WTC11 (cell line): ENCODE data around the gene UBL4A. TPM values are rescaled to one million over a fixed set of nuclear protein-coding genes. Genes with fewer than 3 reads are reported as not detected.

Experiments
- ATAC-seq: fragments of 200-7000 bp; cut with Tn5 transposase; 2 replicates; pipeline ENCODE4 v1.10.0; 2021; ENCODE audit warnings: mild to moderate bottlenecking, moderate library complexity
- CTCF ChIA-PET: fragments of 300-600 bp; sonication (Branson Sonifier 250); formaldehyde crosslinking; loops from one replicate; lab custom pipeline; 2021; ENCODE audit warnings: antibody characterized with exemption; lab: Charles Lee
- POLR2A ChIA-PET: fragments of 350-600 bp; sonication (Branson Sonifier 250); formaldehyde crosslinking; loops from one replicate; lab custom pipeline; 2021; ENCODE audit warnings: antibody characterized with exemption; lab: Charles Lee
- DNase-seq: peaks from one replicate; pipeline ENCODE4 v3.0.0; 2021; ENCODE audit warnings: low spot score
- H3K27ac Mint-ChIP-seq: 2 replicates; pipeline ENCODE4 v1.8.0; 2021; ENCODE audit warnings: mixed read lengths
- H3K27me3 Mint-ChIP-seq: 2 replicates; pipeline ENCODE4 v1.8.0; 2021; ENCODE audit warnings: low read depth, mild to moderate bottlenecking, moderate library complexity, mixed read lengths
- H3K36me3 Mint-ChIP-seq: 2 replicates; pipeline ENCODE4 v1.8.0; 2021; ENCODE audit warnings: mixed read lengths
- H3K4me1 Mint-ChIP-seq: 2 replicates; pipeline ENCODE4 v1.8.0; 2022; ENCODE audit warnings: mixed read lengths
- H3K4me3 Mint-ChIP-seq: 2 replicates; pipeline ENCODE4 v1.8.0; 2021; ENCODE audit warnings: mild to moderate bottlenecking, moderate library complexity, mixed read lengths
- H3K9me3 Mint-ChIP-seq: 2 replicates; pipeline ENCODE4 v1.8.0; 2021; ENCODE audit warnings: mixed read lengths
- ATF1 ChIP-seq: sonication (generic); formaldehyde crosslinking; IDR thresholded peaks from 2 replicates; pipeline ENCODE4 v1.8.1; 2023; ENCODE audit warnings: mild to moderate bottlenecking, moderate library complexity, missing genetic modification reagents
- CREB1 ChIP-seq: sonication (generic); formaldehyde crosslinking; IDR thresholded peaks from 2 replicates; pipeline ENCODE4 v1.8.0; 2023; ENCODE audit warnings: mild to moderate bottlenecking, missing genetic modification reagents
- ETV6 ChIP-seq: sonication (generic); formaldehyde crosslinking; IDR thresholded peaks from 2 replicates; pipeline ENCODE4 v1.8.1; 2022; ENCODE audit warnings: mild to moderate bottlenecking, missing genetic modification reagents
- FOXP1 ChIP-seq: sonication (generic); formaldehyde crosslinking; IDR thresholded peaks from 2 replicates; pipeline ENCODE4 v1.8.0; 2022; ENCODE audit warnings: missing genetic modification reagents, mild to moderate bottlenecking, moderate library complexity, borderline replicate concordance
- JAZF1 ChIP-seq: fragments of 250-450 bp; sonication (Bioruptor Pico); IDR thresholded peaks from 2 replicates; pipeline ENCODE4 v1.9.0; 2021; ENCODE audit warnings: moderate library complexity, mild to moderate bottlenecking, inconsistent platforms
- NFE2L1 ChIP-seq: sonication (generic); formaldehyde crosslinking; IDR thresholded peaks from 2 replicates; pipeline ENCODE4 v1.8.1; 2023; ENCODE audit warnings: missing genetic modification reagents
- ZNF219 ChIP-seq: sonication (generic); formaldehyde crosslinking; IDR thresholded peaks from 2 replicates; pipeline ENCODE4 v1.8.0; 2023; ENCODE audit warnings: missing genetic modification reagents, mild to moderate bottlenecking, borderline replicate concordance
- ZNF232 ChIP-seq: sonication (generic); formaldehyde crosslinking; IDR thresholded peaks from 2 replicates; pipeline ENCODE4 v1.8.0; 2022; ENCODE audit warnings: mild to moderate bottlenecking, missing genetic modification reagents
- ZNF317 ChIP-seq: sonication (generic); formaldehyde crosslinking; IDR thresholded peaks from 2 replicates; pipeline ENCODE4 v1.8.1; 2023; ENCODE audit warnings: low read depth, mild to moderate bottlenecking, moderate library complexity, missing genetic modification reagents, borderline replicate concordance
- ZNF416 ChIP-seq: fragments of 250-450 bp; sonication (Bioruptor Pico); IDR thresholded peaks from 2 replicates; pipeline ENCODE4 v1.9.0; 2021; ENCODE audit warnings: mild to moderate bottlenecking, inconsistent platforms
- total RNA-seq: library from RNA; stranded (reverse); gene quantifications from 3 replicates; pipeline ENCODE4 v1.2.3, GENCODE V29; 2021
- TF ChIP-seq, protein P1 (sequence below): sonication (generic); formaldehyde crosslinking; IDR thresholded peaks from 2 replicates; pipeline ENCODE4 v1.8.1; 2023; ENCODE audit warnings: mild to moderate bottlenecking, missing genetic modification reagents
- TF ChIP-seq, protein P2 (sequence below): sonication (generic); formaldehyde crosslinking; IDR thresholded peaks from 2 replicates; pipeline ENCODE4 v1.8.1; 2023; ENCODE audit warnings: mild to moderate bottlenecking, missing genetic modification reagents, borderline replicate concordance
- TF ChIP-seq, protein P3 (sequence below): sonication (generic); formaldehyde crosslinking; IDR thresholded peaks from 2 replicates; pipeline ENCODE4 v1.8.0; 2022; ENCODE audit warnings: missing genetic modification reagents
- TF ChIP-seq, protein P4 (sequence below): sonication (generic); formaldehyde crosslinking; IDR thresholded peaks from 2 replicates; pipeline ENCODE4 v1.8.0; 2022; ENCODE audit warnings: mild to moderate bottlenecking, missing genetic modification reagents
- TF ChIP-seq, protein P5 (sequence below): sonication (generic); formaldehyde crosslinking; IDR thresholded peaks from 2 replicates; pipeline ENCODE4 v1.8.1; 2022; ENCODE audit warnings: low read depth, missing genetic modification reagents, borderline replicate concordance
- TF ChIP-seq, protein P6 (sequence below): sonication (generic); formaldehyde crosslinking; IDR thresholded peaks from 2 replicates; pipeline ENCODE4 v1.8.1; 2023; ENCODE audit warnings: mild to moderate bottlenecking, missing genetic modification reagents, moderate library complexity

UBL4A gene
- total RNA-seq, 1 experiment from 2014 or later = 34.0 TPM

DNA sequence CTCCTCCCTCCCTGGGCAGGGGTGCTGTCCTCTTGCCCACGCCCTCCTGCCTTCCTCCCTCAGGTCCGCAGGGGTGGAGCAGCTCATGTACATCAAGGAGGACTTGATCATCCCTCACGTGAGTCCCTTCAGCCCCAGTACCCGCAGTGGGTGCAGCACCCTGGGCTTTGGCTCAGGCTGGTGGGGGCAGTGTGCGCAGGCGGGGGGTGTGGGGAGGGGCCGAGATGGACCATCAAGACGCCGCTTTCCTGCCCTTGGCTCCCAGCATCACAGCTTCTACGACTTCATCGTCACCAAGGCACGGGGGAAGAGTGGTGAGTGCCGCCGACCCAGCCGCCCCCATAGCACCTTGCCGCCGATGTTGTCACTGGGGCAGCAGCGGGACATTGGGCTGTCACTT, 36.8 kb downstream of the UBL4A start (continued):
- no peak for TF ChIP-seq ZNF317 (CRISPR knock-in tag)
- TF ChIP-seq NFE2L1 (CRISPR knock-in tag) = no peak
- TF ChIP-seq, protein P1, sequence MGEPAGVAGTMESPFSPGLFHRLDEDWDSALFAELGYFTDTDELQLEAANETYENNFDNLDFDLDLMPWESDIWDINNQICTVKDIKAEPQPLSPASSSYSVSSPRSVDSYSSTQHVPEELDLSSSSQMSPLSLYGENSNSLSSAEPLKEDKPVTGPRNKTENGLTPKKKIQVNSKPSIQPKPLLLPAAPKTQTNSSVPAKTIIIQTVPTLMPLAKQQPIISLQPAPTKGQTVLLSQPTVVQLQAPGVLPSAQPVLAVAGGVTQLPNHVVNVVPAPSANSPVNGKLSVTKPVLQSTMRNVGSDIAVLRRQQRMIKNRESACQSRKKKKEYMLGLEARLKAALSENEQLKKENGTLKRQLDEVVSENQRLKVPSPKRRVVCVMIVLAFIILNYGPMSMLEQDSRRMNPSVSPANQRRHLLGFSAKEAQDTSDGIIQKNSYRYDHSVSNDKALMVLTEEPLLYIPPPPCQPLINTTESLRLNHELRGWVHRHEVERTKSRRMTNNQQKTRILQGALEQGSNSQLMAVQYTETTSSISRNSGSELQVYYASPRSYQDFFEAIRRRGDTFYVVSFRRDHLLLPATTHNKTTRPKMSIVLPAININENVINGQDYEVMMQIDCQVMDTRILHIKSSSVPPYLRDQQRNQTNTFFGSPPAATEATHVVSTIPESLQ = no peak
- TF ChIP-seq, protein P2, sequence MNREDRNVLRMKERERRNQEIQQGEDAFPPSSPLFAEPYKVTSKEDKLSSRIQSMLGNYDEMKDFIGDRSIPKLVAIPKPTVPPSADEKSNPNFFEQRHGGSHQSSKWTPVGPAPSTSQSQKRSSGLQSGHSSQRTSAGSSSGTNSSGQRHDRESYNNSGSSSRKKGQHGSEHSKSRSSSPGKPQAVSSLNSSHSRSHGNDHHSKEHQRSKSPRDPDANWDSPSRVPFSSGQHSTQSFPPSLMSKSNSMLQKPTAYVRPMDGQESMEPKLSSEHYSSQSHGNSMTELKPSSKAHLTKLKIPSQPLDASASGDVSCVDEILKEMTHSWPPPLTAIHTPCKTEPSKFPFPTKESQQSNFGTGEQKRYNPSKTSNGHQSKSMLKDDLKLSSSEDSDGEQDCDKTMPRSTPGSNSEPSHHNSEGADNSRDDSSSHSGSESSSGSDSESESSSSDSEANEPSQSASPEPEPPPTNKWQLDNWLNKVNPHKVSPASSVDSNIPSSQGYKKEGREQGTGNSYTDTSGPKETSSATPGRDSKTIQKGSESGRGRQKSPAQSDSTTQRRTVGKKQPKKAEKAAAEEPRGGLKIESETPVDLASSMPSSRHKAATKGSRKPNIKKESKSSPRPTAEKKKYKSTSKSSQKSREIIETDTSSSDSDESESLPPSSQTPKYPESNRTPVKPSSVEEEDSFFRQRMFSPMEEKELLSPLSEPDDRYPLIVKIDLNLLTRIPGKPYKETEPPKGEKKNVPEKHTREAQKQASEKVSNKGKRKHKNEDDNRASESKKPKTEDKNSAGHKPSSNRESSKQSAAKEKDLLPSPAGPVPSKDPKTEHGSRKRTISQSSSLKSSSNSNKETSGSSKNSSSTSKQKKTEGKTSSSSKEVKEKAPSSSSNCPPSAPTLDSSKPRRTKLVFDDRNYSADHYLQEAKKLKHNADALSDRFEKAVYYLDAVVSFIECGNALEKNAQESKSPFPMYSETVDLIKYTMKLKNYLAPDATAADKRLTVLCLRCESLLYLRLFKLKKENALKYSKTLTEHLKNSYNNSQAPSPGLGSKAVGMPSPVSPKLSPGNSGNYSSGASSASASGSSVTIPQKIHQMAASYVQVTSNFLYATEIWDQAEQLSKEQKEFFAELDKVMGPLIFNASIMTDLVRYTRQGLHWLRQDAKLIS (CRISPR knock-in tag) = no peak

DNA sequence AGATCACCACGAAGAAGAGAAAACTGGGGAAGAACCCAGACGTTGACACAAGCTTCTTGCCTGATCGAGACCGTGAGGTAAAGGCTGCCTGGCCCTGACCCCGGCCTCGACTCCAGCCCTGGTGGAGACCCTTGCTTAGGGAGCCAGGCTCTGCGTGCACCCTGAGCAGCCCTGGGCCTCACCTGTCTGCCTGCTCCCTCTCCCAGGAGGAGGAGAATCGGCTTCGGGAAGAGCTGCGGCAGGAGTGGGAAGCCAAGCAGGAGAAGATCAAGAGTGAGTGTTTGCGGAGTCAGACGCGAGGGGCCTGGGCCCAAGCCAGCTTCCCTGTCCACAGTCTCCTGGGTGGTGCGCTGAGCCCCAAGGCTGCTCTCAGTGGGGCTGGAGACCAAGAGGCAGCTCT, 37.9 kb downstream of the UBL4A start:
- Mint-ChIP-seq H3K4me1 (no peaks in the 10 kb centered on the region), H3K36me3 (peaks cover 6% of the 10 kb centered on the region), H3K27me3 (no peaks in the 10 kb centered on the region), H3K4me3 (no peak overlapping the region), H3K9me3 (no peaks in the 10 kb centered on the region), H3K27ac (no peak overlapping the region)
- no peak for TF ChIP-seq FOXP1 (CRISPR knock-in tag)
- TF ChIP-seq, protein P3, sequence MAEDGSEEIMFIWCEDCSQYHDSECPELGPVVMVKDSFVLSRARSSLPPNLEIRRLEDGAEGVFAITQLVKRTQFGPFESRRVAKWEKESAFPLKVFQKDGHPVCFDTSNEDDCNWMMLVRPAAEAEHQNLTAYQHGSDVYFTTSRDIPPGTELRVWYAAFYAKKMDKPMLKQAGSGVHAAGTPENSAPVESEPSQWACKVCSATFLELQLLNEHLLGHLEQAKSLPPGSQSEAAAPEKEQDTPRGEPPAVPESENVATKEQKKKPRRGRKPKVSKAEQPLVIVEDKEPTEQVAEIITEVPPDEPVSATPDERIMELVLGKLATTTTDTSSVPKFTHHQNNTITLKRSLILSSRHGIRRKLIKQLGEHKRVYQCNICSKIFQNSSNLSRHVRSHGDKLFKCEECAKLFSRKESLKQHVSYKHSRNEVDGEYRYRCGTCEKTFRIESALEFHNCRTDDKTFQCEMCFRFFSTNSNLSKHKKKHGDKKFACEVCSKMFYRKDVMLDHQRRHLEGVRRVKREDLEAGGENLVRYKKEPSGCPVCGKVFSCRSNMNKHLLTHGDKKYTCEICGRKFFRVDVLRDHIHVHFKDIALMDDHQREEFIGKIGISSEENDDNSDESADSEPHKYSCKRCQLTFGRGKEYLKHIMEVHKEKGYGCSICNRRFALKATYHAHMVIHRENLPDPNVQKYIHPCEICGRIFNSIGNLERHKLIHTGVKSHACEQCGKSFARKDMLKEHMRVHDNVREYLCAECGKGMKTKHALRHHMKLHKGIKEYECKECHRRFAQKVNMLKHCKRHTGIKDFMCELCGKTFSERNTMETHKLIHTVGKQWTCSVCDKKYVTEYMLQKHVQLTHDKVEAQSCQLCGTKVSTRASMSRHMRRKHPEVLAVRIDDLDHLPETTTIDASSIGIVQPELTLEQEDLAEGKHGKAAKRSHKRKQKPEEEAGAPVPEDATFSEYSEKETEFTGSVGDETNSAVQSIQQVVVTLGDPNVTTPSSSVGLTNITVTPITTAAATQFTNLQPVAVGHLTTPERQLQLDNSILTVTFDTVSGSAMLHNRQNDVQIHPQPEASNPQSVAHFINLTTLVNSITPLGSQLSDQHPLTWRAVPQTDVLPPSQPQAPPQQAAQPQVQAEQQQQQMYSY (CRISPR knock-in tag) = no peak
- TF ChIP-seq, protein P4, sequence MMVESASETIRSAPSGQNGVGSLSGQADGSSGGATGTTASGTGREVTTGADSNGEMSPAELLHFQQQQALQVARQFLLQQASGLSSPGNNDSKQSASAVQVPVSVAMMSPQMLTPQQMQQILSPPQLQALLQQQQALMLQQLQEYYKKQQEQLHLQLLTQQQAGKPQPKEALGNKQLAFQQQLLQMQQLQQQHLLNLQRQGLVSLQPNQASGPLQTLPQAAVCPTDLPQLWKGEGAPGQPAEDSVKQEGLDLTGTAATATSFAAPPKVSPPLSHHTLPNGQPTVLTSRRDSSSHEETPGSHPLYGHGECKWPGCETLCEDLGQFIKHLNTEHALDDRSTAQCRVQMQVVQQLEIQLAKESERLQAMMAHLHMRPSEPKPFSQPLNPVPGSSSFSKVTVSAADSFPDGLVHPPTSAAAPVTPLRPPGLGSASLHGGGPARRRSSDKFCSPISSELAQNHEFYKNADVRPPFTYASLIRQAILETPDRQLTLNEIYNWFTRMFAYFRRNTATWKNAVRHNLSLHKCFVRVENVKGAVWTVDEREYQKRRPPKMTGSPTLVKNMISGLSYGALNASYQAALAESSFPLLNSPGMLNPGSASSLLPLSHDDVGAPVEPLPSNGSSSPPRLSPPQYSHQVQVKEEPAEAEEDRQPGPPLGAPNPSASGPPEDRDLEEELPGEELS (CRISPR knock-in tag) = no peak
- TF ChIP-seq CREB1 (CRISPR knock-in tag) = no peak
- no peak for TF ChIP-seq JAZF1 (CRISPR knock-in tag)
- TF ChIP-seq ZNF416 (CRISPR knock-in tag) = no peak
- TF ChIP-seq ETV6 (CRISPR knock-in tag) = no peak
- TF ChIP-seq ZNF232 = no peak
- no peak for TF ChIP-seq ATF1 (CRISPR knock-in tag)
- TF ChIP-seq, protein P5, sequence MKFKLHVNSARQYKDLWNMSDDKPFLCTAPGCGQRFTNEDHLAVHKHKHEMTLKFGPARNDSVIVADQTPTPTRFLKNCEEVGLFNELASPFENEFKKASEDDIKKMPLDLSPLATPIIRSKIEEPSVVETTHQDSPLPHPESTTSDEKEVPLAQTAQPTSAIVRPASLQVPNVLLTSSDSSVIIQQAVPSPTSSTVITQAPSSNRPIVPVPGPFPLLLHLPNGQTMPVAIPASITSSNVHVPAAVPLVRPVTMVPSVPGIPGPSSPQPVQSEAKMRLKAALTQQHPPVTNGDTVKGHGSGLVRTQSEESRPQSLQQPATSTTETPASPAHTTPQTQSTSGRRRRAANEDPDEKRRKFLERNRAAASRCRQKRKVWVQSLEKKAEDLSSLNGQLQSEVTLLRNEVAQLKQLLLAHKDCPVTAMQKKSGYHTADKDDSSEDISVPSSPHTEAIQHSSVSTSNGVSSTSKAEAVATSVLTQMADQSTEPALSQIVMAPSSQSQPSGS (CRISPR knock-in tag) = no peak
- TF ChIP-seq, protein P6, sequence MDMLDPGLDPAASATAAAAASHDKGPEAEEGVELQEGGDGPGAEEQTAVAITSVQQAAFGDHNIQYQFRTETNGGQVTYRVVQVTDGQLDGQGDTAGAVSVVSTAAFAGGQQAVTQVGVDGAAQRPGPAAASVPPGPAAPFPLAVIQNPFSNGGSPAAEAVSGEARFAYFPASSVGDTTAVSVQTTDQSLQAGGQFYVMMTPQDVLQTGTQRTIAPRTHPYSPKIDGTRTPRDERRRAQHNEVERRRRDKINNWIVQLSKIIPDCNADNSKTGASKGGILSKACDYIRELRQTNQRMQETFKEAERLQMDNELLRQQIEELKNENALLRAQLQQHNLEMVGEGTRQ (CRISPR knock-in tag) = no peak
- TF ChIP-seq ZNF219 (CRISPR knock-in tag) = no peak
- ATAC-seq = no peak
- ChIA-PET CTCF (interaction anchor here (0.7 kb wide), 1 partner anchor 24 kb away, joined by 3 read pairs; no protein-coding TSS in a partner anchor), POLR2A (no interaction called here)
- no peak for DNase-seq
